Activated CD4-positive, alpha-beta T cell treated with anti-CD3 and anti-CD28 coated beads for 1 hour (primary cell): ENCODE data around the gene HSF2.

Experiments used
- DNase-seq: peaks from one replicate; pipeline ENCODE4 v3.0.0-alpha.2; 2020

HSF2 gene

GRCh38 chr6:122399348-122400120 lies at the start of gene HSF2:
Gene HSF2, plus strand, starts transcription at chr6:122399652. Its CDS starts 86 bp downstream, at chr6:122399738.
- peak; percentile 88 for DNase-seq

GRCh38 chr6:122352981-122353664 lies 46.3 kb upstream of the HSF2 start:
- DNase-seq = no peak

GRCh38 chr6:122360809-122361208 lies 38.6 kb upstream of the HSF2 start:
- DNase-seq = no peak

DNA sequence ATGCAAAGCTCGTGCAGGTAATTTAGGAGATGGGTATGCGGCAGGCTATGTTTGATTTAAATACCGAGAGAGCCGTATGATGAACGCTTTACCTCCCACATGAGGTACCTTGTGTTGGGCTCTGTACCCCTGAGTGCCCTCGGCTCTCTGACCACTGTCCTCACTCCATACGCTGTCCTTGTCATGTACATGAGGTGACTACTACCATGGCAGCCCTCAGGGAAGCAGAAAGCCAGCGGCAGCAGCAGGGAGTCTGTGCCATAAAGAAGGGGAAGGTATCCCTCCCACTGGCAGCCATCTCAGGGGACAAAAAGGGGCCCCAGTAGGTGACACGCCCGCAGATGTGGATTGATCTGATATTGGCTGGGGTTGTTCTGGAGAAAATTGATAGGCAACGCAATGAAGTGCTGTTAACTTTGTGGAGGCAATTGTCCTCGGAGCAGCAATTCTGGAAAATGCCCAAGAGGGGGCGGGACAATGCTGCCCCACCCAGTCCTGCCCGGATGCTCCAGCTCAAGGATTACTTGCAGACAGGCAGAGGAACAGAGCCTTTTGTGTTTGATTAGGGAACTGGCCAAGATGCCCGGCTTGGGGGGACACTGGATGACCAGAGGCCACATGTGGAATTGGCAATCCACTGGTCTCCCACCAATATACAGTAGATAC lies 38.0 kb upstream of the HSF2 start:
- DNase-seq = no peak

GRCh38 chr6:122363769-122364483 lies 35.5 kb upstream of the HSF2 start:
- no peak for DNase-seq

DNA sequence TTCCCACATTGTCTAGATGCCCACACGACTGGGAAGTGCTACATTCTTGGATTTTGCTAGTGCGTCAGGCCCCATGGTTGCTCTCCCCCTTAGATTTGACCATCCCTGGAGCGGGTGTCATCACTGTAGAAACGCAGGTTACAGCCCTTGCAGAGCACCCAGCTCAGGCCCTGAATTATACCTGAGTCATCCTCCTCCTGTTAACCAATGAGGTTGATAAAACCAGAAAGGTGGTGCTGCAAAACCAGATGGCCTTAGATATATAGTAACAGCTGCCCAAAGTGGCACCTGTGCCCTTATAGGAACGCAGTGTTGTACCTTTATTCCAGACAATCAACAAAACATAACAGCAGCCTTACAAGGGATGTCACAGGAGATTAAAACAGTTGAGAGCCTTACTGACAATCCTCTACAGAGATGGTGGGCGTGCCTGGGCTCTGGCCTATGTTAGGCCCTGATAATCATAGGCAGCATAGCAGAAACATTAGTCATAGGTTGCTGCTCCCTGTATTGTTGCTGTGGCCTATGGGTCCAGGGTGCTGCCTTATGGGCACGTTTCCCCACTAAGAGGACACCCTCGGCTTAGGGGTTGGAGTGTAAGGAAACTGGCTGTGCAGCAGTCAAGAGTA lies 33.6 kb upstream of the HSF2 start:
- no peak for DNase-seq

GRCh38 chr6:122367171-122367570 lies 32.3 kb upstream of the HSF2 start:
- DNase-seq = no peak

- DNase-seq = no peak
These were observed 29.9 kb upstream of the HSF2 start for GRCh38 chr6:122369536-122369935.

GRCh38 chr6:122372647-122373046 lies 26.8 kb upstream of the HSF2 start:
- DNase-seq = no peak

GRCh38 chr6:122374307-122374706 lies 25.1 kb upstream of the HSF2 start:
- no peak for DNase-seq

DNA sequence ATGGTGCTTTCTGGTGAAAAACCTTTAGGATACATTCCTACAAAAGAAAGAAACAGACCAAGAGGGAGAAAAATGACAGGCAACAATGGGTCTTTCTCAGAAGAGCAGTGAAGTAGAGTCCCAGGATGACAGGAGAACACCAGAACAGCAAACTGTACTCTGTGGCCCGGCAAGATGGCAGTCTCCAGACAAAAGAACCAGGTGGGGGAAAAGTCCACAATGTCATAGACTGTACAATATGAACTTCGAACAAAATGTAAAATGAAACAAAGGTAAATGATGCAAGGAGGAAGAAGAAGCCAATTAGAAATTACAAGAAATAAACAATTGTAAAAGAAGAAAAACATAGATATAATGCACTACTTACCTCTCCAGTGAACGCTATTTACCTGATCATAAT lies 23.2 kb upstream of the HSF2 start:
- DNase-seq = no peak

DNA sequence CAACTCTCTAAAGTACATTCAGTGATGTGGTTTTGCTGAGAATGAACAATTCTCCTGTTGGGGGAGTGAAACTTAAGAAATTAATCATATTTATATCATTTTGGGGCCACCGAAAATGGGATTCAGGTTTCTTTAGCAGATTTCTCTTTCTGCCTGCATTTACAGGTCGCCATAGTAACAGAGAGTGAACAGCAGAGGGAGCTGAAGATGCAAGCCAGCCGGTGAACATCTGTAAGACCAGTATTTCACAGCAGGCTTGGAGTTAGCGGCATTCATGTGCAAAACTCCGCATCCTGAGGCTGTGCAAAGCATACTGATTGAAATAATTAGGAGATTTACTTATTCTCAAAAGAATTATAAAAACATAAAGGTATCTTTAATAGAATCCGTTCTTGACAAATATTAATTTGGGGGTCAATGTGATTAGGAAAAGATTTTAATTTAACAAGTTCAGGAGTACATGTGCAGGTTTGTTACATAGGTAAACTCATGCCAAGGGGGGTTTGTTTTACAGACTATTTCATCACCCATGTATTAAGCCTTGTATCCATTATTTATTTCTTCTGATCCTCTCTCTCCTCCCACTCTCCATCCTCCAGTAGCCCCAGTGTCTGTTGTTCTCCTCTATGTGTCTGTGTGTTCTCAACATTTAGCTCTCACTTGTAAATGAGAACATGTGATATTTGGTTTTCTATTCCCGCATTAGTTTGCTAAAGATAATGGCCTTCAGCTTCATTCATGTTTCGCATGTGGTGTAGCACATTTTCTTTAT lies 17.8 kb upstream of the HSF2 start:
- DNase-seq = peak; percentile 31

DNA sequence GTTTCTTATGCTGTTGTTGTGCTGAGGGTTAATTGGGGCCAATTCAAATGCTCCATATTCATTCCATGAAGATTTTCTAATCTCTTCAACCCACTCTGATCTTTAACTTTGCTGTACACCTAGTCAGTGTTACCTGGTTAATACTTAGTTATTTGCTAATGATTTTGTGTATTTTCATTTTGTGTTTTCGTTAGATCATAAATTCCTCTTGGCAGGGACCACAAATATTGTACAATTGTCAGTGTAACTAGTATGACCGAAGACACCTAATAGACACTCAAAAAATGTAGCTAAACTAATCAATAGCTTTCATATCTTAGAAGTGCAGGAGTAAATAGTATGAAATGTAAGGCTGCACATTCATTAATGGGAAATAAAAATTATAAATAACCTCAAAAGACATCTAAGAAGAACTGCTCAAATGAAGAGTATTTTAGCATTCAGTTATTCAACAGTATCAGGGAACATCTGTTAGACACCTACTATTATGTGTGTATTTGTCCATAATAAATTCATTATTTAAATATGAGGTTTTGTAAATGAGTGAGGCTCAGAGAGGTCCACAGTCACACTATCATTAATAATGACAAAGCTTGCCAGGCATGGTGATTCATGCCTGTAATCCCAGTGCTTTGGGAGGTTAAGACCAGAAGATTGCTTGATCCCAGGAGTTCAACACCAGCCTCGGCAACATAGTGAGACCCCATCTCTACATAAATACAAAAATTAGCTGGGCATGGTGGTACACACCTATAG lies 13.4 kb upstream of the HSF2 start:
- DNase-seq = no peak

DNA sequence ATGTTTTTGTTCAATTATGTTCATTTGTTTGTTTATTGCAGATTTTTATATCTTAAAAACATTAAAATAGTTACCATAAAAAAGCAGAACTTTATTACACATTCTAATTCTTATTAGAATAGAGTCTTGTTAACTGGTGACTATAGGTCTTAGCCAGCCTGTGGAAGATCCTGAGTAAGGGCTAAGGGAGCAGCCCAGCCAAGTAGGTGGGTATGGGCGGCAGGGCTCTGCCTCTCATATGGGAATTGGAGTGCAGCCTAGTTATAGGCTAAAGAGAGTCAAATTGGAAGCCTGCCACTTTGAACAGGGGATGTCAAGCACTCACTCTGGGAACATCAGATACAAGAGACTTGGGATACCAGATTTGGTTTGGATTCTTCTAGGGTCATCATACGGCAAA lies 10.5 kb upstream of the HSF2 start:
- no peak for DNase-seq

GRCh38 chr6:122389704-122390372 lies 9.6 kb upstream of the HSF2 start:
- no peak for DNase-seq

DNA sequence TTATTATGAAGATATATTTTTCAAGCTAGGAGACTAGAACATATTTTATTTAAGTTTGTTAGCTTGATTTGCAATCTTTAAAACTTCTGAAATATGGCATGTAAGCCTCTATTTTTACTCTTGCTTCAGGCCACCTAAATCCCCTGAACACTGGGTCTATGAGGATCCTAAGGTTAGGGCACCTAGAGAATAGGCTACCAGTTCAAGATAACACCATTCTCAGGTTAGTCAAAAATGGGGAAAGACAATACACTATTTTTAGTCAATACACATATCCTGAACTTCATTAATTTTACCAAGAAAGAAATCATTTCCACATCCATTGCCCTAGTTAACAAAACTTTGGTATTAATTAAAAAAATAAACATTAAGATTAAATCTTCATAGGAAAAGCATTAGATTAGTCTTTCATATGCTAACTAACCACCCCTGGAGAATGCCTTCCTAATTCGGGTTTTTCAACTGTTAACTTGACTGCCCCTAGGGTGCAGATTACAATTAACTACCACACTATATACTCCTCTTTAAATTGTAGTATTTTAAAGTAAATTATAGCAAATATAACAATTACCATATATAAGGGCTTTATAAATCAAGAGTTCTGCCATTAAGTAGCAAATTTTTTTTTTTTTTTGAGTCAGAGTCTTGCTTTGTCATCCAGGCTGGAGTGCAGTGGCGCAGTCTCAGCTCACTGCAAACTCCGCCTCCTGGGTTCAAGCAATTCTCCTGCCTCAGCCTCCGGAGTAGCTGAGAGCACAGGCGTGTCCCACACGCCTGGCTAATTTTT lies 6.7 kb upstream of the HSF2 start:
- no peak for DNase-seq

GRCh38 chr6:122393351-122393896 lies 6.0 kb upstream of the HSF2 start:
- DNase-seq = no peak

GRCh38 chr6:122394016-122394415 lies 5.4 kb upstream of the HSF2 start:
- DNase-seq = no peak

DNA sequence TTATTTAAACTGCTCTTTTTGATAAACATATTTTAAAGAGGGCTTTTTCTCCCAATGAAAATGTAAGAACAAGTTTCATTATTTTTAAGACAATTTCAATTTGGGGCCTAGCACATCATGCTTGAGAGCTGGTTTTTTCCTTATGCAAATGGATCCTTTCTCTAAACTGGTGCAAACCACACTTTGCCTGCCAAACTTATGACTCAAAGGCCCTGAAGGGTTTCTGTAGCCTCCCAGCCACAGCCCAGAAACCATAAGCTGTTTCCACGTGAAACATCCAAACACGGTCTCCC lies 451 bp upstream of the HSF2 start:
- no peak for DNase-seq

DNA sequence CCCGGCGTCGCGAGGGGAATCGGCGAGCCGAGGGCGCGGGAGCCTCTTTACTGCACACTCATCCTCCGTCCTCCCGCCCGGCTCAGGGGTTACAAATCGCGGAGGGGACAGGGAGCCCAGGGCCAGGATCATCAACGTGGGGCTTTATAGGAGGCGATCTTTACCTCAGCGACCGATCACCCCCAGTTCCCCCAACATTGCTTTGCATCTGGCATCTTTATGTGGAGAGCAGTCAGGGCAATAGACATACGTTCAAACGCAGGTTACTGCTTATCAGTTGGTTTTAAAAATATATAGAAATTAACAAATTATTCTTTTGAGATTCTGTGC lies 634 bp downstream of the HSF2 start:
- DNase-seq = no peak
